GM04504 (cell line): ENCODE results near the gene ZFPM1.
A peak's percentile ranks its signal among the peaks of the same experiment; 100 is the strongest.

Source experiments
- DNase-seq: peaks from one replicate; pipeline ENCODE4 v3.0.0-alpha.2; 2012; ENCODE audit warnings: low read depth

The ZFPM1 gene

GRCh38 chr16:88568710-88569613, 115.9 kb downstream of the ZFPM1 start:
- DNase-seq, result no peak

- no peak for DNase-seq
Observed at GRCh38 chr16:88569614-88569984, 116.5 kb downstream of the ZFPM1 start.

GRCh38 chr16:88569985-88570690, 117.1 kb downstream of the ZFPM1 start, which contains the start of gene ZC3H18:
ZC3H18 (plus strand) TSS chr16:88570403; CDS start chr16:88577124, 6,721 bp downstream.
- peak; percentile 92 for DNase-seq

GRCh38 chr16:88570691-88571092, 117.6 kb downstream of the ZFPM1 start:
- no peak for DNase-seq

GRCh38 chr16:88575251-88575650, 122.2 kb downstream of the ZFPM1 start:
- no peak for DNase-seq

- no peak for DNase-seq
Observed at GRCh38 chr16:88576307-88576706, 123.2 kb downstream of the ZFPM1 start.

- no peak for DNase-seq
Observed at GRCh38 chr16:88577166-88577565, 124.1 kb downstream of the ZFPM1 start.

GRCh38 chr16:88578446-88579313, 125.6 kb downstream of the ZFPM1 start:
- DNase-seq, result no peak

- no peak for DNase-seq
Observed at GRCh38 chr16:88580371-88580770, 127.3 kb downstream of the ZFPM1 start.

GRCh38 chr16:88581033-88581432, 128.0 kb downstream of the ZFPM1 start:
- DNase-seq, result no peak

- DNase-seq, result no peak
Observed at GRCh38 chr16:88582912-88583575, 130.0 kb downstream of the ZFPM1 start.

GRCh38 chr16:88584676-88585075, 131.6 kb downstream of the ZFPM1 start:
- no peak for DNase-seq

- no peak for DNase-seq
Observed at GRCh38 chr16:88585269-88585668, 132.2 kb downstream of the ZFPM1 start.

- no peak for DNase-seq
Observed at GRCh38 chr16:88585927-88586581, 133.0 kb downstream of the ZFPM1 start.
